Left lung (tissue), 10 donors: ENCODE measurements around the gene MX1. TPM values are rescaled to one million over a fixed set of nuclear protein-coding genes. Genes with fewer than 3 reads are reported as not detected.
"Not testable (repeated sequence)": the region's sequence is repeated elsewhere in the genome, so short reads cannot be mapped to it uniquely, and the experiment has no call there.

ENCODE experiments used
- ATAC-seq: fragments of 200-7000 bp; cut with Tn5 transposase; one replicate; pipeline ENCODE4 v1.9.1; 2020; ENCODE audit warnings: moderate library complexity
- DNase-seq, 4 donors: peaks; one replicate each; pipeline ENCODE4 v3.0.0-alpha.2; 2013 to 2020
- H3K27ac ChIP-seq, 2 donors: fragments of 200-600 bp; sonication (generic) in 1 of 2; one replicate each; pipeline versions ENCODE4 v1.5.0 to v1.8.0; 2020 to 2021
- H3K27me3 ChIP-seq, 2 donors: fragments of 200-600 bp; sonication (generic) in 1 of 2; one replicate each; pipeline versions ENCODE4 v1.5.0 to v1.8.0; 2020 to 2021
- H3K36me3 ChIP-seq, 2 donors: fragments of 200-600 bp; sonication (generic) in 1 of 2; one replicate each; pipeline versions ENCODE4 v1.5.0 to v1.8.0; 2020 to 2021
- H3K4me1 ChIP-seq, 2 donors: fragments of 200-600 bp; one replicate each; pipeline ENCODE4 v1.8.0; 2021
- H3K4me3 ChIP-seq, 2 donors: fragments of 200-600 bp; sonication (generic) in 1 of 2; one replicate each; pipeline versions ENCODE4 v1.5.0 to v1.8.0; 2020 to 2021; ENCODE audit warnings: mild to moderate bottlenecking in 1 of 2
- H3K9me3 ChIP-seq, 2 donors: fragments of 200-600 bp; sonication (generic) in 1 of 2; one replicate each; pipeline versions ENCODE4 v1.5.0 to v1.8.0; 2020 to 2021
- intact Hi-C, 2 donors: fragments of 100-400 bp; cut with DNase I; formaldehyde crosslinking; loops; one replicate each; pipeline versions ENCODE4 v1.11.2 to v1.14.2; 2022
- polyA plus RNA-seq, 6 donors: library from polyadenylated mRNA; unstranded; fragments of 120-200 nt; gene quantifications; one replicate each; pipeline ENCODE4 v1.2.1, GENCODE V29; 2013; ENCODE audit not compliant: insufficient read length in 6 of 6
- total RNA-seq, 2 donors: library from RNA; stranded (reverse); fragmentation: NEBNext Ultra II Directional; extraction: Animal tissue kit (Norgen Biotek cat#: 25700); gene quantifications; one replicate each; pipeline ENCODE4 v1.2.1, GENCODE V29; 2021
- TF ChIP-seq, protein P1 (sequence below), 2 donors: fragments of 200-600 bp; sonication (generic) in 1 of 2; IDR thresholded peaks; one replicate each; pipeline versions ENCODE4 v1.5.0 to v1.8.0; 2021; ENCODE audit warnings: antibody characterized with exemption in 2 of 2
- donor health status: DM: no; HTN: yes; CAD: no.
- donor health status: DM: no; HTN: no; CAD: no.

MX1 gene
- total and polyA plus RNA-seq, 8 donors, result 6.0 to 66.3 (median 9.2) TPM

DNA sequence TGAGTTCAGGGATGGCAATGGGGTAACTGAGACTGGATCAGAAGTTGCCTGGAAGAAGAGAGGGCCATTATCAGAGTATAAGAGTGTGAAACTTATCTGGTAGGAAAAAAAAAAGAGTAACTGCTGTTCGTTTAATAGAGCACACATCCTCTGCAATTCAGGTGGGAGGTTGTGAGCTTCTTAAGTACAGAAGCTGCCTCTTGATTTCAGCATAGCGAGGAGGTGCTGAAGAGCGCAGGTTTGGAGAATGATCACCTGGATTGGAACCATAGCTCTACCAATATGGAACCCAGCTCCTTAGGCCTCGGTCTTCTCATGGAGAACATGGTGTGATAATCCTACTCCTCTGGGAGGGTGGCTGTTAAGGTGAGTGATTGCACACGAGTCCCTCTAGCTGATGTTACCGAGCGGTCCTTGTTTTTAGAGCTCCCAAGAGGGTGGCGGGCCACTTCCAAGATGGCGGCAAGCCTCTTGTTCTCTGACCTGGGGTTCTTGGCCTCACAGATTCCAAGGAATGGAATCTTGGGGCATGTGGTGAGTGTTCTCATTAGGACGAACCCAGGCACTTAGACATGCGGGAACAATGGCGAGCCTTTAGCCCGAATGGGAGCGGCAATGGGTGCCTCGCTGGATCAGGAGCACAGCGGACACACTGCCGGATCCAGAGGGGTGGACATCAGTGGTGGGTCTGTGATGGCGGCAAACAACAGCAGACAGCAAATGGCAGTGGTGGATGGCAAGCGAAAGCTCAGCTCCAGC lies 3.3 kb upstream of the MX1 start:
- Histone ChIP-seq H3K9me3 (no peaks in the 10 kb centered on the region), H3K27ac (no peak overlapping the region), H3K4me3 (no peak overlapping the region), H3K4me1 (peaks cover 7 to 60% of the 10 kb centered on the region in 2 donors), H3K27me3 (no peaks in the 10 kb centered on the region), H3K36me3 (peaks cover 0 to under 1% of the 10 kb centered on the region in 2 donors)
- no peak for ATAC-seq
- intact Hi-C loops, result no loop called here
- no peak for DNase-seq
- TF ChIP-seq, protein P1, sequence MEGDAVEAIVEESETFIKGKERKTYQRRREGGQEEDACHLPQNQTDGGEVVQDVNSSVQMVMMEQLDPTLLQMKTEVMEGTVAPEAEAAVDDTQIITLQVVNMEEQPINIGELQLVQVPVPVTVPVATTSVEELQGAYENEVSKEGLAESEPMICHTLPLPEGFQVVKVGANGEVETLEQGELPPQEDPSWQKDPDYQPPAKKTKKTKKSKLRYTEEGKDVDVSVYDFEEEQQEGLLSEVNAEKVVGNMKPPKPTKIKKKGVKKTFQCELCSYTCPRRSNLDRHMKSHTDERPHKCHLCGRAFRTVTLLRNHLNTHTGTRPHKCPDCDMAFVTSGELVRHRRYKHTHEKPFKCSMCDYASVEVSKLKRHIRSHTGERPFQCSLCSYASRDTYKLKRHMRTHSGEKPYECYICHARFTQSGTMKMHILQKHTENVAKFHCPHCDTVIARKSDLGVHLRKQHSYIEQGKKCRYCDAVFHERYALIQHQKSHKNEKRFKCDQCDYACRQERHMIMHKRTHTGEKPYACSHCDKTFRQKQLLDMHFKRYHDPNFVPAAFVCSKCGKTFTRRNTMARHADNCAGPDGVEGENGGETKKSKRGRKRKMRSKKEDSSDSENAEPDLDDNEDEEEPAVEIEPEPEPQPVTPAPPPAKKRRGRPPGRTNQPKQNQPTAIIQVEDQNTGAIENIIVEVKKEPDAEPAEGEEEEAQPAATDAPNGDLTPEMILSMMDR (IDR thresholded peaks at IDR 0.05), result no peak

DNA sequence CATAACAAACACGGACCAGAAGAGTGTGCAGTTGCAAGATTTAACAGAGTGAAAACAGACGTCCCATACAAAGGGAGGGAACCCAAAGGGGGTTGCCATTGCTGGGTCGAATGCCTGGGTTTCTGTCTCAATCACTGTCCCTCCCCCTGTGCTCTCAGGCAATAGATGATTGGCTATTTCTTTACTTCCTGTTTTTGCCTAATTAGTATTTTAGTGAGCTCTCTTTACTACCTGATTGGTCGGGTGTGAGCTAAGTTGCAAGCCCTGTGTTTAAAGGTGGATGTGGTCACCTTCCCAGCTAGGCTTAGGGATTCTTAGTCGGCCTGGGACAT lies 2.8 kb upstream of the MX1 start:
- H3K27ac ChIP-seq, H3K4me3 ChIP-seq, H3K9me3 ChIP-seq, H3K36me3 ChIP-seq, H3K27me3 ChIP-seq, ATAC-seq, DNase-seq, intact Hi-C loops: not testable (repeated sequence)
- H3K4me1 ChIP-seq, result peaks cover 7 to 62% of the 10 kb centered on the region in 2 donors

GRCh38 chr21:41425588-41425953 lies 468 bp upstream of the MX1 start:
- DNase-seq, result no peak
- H3K36me3 ChIP-seq, result peaks cover 0 to 29% of the 10 kb centered on the region in 2 donors
- H3K4me3 ChIP-seq, result peak overlapping the region; percentile 51 to 65
- H3K27me3 ChIP-seq, result no peaks in the 10 kb centered on the region
- H3K9me3 ChIP-seq, result no peaks in the 10 kb centered on the region
- peak overlapping the region; percentile 4 to 80 for H3K27ac ChIP-seq
- intact Hi-C loops, result no loop called here
- peaks cover 6 to 49% of the 10 kb centered on the region in 2 donors for H3K4me1 ChIP-seq
- ATAC-seq, result no peak
- TF ChIP-seq, protein P1 (IDR thresholded peaks at IDR 0.05), result no peak

DNA sequence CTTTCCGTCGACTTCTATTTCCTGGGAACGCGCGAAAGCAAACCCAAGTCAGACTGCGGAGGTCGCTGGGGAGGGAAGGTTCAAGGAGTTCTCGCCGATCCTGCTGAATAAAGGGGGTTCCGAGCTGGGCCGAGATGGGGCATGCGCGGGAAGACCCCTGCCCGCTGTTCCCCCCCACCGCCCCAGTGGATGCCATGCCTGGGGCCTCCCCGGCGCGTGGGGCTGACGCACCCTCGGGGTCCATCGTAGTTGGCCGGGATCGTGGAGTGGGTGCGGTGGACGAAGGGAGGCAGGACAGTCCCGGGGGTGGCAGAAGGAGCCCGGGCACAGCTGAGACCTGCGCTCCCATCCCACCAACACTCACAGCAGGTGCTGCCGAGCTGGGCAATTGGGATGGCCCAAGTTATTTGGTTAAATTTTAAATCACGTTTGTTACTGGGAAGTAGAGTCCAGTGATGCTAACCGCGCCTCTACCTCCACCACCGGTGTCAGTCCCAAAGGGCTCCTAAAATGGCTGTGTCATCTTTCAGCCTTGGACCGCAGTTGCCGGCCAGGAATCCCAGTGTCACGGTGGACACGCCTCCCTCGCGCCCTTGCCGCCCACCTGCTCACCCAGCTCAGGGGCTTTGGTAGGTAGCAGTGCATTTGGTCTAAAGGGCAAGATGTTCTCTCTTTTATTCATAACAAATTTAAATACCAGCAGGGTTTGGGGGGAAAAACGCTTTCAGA lies 801 bp downstream of the MX1 start:
- Histone ChIP-seq H3K4me1 (peaks cover 0 to 41% of the 10 kb centered on the region in 2 donors), H3K9me3 (no peaks in the 10 kb centered on the region), H3K27ac (peak overlapping the region in 1 of 2 donors; percentile 80), H3K4me3 (peak overlapping the region; percentile 51 to 65), H3K27me3 (no peaks in the 10 kb centered on the region), H3K36me3 (peaks cover 0 to 41% of the 10 kb centered on the region in 2 donors)
- intact Hi-C loops, result no loop called here
- no peak for DNase-seq
- TF ChIP-seq, protein P1 (IDR thresholded peaks at IDR 0.05), result no peak
- peak; percentile 41 for ATAC-seq

GRCh38 chr21:41427556-41427955 lies 1.5 kb downstream of the MX1 start:
- TF ChIP-seq, protein P1 (IDR thresholded peaks at IDR 0.05), result no peak
- Histone ChIP-seq H3K27me3 (no peaks in the 10 kb centered on the region), H3K27ac (no peak overlapping the region), H3K4me3 (peak overlapping the region in 1 of 2 donors; percentile 65), H3K9me3 (no peaks in the 10 kb centered on the region), H3K4me1 (peaks cover 0 to 41% of the 10 kb centered on the region in 2 donors), H3K36me3 (peaks cover 0 to 48% of the 10 kb centered on the region in 2 donors)
- DNase-seq (no peak), ATAC-seq (no peak)
- intact Hi-C loops, result no loop called here
